ENCODE data around the gene CNPY4. TPM values are rescaled to one million over a fixed set of nuclear protein-coding genes. Genes with fewer than 3 reads are reported as not detected.

The CNPY4 gene
- total RNA-seq, 1 experiment from 2014 or later: 22.5 TPM

DNA sequence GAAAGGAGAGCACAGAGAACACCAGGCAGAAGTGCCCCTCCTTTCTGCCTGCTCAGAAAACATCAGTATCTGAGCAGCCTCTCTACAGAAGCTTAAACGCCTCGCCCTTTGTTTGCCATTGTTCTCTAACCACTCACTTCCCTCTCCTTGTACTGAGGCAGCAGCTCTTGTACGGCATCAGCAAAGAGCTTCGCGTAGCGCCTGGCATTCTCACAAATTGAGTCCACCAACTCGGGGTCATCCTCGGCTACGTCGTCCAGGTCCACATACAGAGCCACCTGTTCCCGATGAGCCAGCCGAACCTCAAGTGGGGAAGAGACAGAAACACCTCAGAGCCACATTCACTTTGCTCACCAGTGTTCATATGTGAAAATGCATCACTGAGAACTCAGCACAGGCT, 20.0 kb upstream of the CNPY4 start:
- H3K4me3 ChIP-seq: peak overlapping the region; percentile 75
- H3K27ac ChIP-seq: no peak overlapping the region
- H3K27me3 ChIP-seq (replicated peaks): no peaks in the 10 kb centered on the region
- H3K9me3 ChIP-seq (replicated peaks): no peaks in the 10 kb centered on the region
- peaks cover 24% of the 10 kb centered on the region for H3K4me1 ChIP-seq (replicated peaks)
- H3K36me3 ChIP-seq: peaks cover 66% of the 10 kb centered on the region
- DNase-seq (ENCODE audit: low read depth in 1 of 2, low spot score in 2 of 2): no peak

DNA sequence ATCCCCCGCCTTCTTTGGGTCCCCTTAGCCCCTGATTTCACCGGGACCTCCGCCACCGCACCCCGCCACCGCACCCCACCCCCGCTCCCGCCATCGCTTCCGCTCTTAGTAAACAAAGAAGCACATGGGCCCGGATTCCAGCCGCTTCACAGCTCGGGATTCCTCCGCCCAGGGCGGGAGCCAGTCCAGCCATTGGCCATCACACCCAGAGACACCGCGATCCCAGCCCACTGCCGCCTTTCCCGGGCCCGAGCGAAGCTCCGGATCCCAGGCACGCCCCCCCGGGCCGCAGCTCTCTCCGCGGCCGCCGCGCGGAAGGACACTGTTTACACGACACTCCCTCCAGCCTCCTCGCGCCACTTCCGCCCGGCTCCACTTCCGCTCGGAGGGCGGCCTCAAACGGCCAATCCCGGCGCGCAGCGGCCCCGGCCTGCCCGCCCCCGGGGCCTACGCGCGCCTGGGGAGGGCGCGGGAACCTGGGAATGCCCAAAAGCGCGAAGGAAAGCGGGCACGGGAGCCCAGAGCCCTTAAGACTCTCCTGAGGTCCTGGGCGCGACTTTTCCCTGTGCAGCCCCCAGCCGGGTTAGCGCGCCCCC, 18.9 kb upstream of the CNPY4 start:
- peak; percentile 95 to 96 for DNase-seq (ENCODE audit: low read depth in 1 of 2, low spot score in 2 of 2)
- Histone ChIP-seq H3K9me3 (replicated peaks) (no peaks in the 10 kb centered on the region), H3K27me3 (replicated peaks) (no peaks in the 10 kb centered on the region), H3K4me1 (replicated peaks) (peaks cover 24% of the 10 kb centered on the region), H3K27ac (peak overlapping the region; percentile 94), H3K4me3 (peak overlapping the region; percentile 75), H3K36me3 (peaks cover 61% of the 10 kb centered on the region)

DNA sequence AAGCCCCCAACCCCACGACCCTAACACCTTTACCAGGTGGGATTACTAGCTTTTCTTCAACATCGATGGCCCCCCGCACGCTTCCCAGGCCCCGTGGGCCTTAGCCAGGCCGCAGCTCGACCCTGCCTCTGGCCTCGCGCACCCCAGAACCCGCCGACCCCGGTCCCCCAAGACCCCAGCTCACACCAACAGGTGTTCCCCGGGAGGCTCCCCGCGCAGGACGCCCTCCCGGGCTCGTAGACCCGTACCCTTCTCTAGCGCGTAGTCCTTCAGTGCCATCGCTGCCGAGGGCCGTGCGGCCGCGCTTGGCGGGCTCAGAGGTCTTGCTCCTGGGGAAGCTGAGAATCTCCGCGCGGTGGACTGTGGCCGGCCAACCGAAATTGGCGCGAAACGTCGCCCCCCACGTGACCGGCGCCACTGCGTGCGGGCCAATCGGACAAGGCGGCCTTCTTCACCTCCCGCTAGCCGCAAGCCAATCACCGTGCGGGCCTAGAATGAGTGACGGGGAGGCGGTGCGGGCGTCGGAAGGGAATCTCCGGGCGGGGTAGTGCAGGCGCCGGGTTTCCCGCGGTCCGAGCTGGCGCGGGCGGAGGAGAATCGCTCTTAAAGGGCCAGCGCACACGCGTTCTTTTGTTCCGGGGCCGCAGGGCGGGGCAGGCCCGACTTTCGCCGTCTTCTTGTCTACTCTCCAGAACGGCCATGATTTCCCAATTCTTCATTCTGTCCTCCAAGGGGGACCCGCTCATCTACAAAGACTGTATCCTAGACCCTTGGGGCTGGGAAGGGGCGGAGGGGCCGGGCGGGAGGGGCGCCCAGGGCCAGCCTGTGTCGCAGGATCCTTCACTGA, 18.2 kb upstream of the CNPY4 start, which contains the start of the genes AP4M1 and MCM7:
Gene AP4M1, plus strand, starts transcription at position 628 of the 847 bp plus-strand sequence. Its CDS starts 72 bp downstream, at position 700.
Gene MCM7, minus strand, starts transcription at position 382 of the 847 bp plus-strand sequence. Its CDS starts 103 bp downstream, at position 279.
- peaks cover 58% of the 10 kb centered on the region for H3K36me3 ChIP-seq
- peak; percentile 99 for DNase-seq (ENCODE audit: low read depth in 1 of 2, low spot score in 2 of 2)

DNA sequence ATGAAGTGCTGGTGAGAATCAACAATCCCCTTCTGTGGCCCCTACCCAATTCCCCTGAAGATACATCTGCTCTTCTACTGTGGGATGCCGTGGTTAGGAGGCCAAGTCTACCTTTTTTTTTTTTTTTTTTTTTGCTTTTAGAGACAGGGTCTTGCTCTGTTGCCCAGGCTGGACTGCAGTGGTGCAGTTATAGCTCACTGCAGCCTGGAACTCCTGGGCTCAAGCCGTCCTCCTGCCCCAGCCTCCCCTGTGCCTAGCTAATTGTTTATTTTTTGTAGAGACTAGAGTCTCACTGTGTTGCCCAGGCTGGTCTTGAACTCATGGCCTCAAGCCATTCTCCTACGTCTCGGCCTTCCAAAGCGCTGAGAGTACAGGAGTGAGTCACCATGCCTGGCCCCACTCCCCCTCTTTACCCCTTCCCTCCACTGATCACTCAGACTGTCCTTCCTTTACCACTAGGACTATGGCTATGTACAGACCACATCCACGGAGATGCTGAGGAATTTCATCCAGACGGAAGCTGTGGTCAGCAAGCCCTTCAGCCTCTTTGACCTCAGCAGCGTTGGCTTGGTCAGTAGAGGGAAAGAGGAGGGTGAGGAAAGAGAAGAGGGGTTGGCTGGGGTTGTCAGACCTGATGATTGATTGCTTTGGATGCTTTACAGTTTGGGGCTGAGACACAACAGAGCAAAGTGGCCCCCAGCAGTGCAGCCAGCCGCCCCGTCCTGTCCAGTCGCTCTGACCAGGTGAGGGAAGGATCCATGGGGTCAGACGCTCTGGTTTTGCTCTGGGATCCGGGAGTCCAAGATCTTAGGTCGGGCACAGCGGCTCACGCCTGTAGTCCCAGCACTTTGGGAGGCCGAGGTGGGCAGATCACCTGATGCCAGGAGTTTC, 16.2 kb upstream of the CNPY4 start:
- peaks cover 56% of the 10 kb centered on the region for H3K36me3 ChIP-seq
- no peak overlapping the region for H3K4me3 ChIP-seq
- no peaks in the 10 kb centered on the region for H3K9me3 ChIP-seq (replicated peaks)
- peaks cover 24% of the 10 kb centered on the region for H3K4me1 ChIP-seq (replicated peaks)
- no peak overlapping the region for H3K27ac ChIP-seq
- peak; percentile 55 to 69 for DNase-seq (ENCODE audit: low read depth in 1 of 2, low spot score in 2 of 2)
- no peaks in the 10 kb centered on the region for H3K27me3 ChIP-seq (replicated peaks)

More for the DNA sequence above, 18.2 kb upstream of the CNPY4 start, which contains the start of the genes AP4M1 and MCM7:
- Histone ChIP-seq H3K4me1 (replicated peaks) (peaks cover 24% of the 10 kb centered on the region), H3K4me3 (peak within 1 kb of the TSS; percentile 75), H3K27me3 (replicated peaks) (no peaks in the 10 kb centered on the region), H3K27ac (peak within 1 kb of the TSS; percentile 94), H3K9me3 (replicated peaks) (no peaks in the 10 kb centered on the region)

DNA sequence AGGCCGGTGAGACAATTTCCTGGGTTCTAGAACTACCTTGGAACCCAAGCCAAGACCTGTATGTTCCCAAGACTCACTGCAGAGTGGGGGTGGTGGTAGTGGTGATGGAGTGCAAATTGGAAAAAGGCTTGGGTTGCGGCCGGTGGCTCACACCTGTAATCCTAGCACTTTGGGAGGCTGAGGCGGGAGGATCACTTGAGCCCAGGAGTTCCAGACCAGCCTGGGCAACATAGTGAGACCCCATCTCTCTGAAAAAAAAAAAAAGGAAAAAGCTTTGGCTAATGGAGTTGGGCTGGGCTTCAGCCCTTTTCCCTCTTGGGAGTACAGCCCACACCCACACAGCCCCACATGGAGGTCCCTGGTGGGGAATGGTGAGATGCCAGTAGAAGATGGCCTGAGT, 13.9 kb upstream of the CNPY4 start:
- DNase-seq (ENCODE audit: low read depth in 1 of 2, low spot score in 2 of 2): no peak
- H3K36me3 ChIP-seq: peaks cover 56% of the 10 kb centered on the region
- H3K4me1 ChIP-seq (replicated peaks): peaks cover 19% of the 10 kb centered on the region

DNA sequence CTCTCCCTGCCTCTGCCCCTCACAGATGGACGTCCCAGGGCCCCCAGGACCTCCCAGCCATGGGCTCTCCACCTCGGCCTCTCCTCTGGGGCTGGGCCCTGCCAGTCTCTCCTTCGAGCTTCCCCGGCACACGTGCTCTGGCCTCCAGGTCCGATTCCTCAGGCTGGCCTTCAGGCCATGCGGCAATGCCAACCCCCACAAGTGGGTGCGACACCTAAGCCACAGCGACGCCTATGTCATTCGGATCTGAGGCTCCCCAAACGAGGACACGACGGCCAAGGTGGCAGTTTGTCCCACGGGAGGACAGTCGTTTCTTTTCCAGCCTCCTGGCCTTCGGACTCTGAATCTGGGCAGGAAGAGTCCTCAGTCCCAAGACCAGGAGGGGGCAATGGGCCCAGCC, 12.8 kb upstream of the CNPY4 start:
- H3K9me3 ChIP-seq (replicated peaks): no peaks in the 10 kb centered on the region
- no peak for DNase-seq (ENCODE audit: low read depth in 1 of 2, low spot score in 2 of 2)
- H3K36me3 ChIP-seq: peaks cover 63% of the 10 kb centered on the region
- H3K27me3 ChIP-seq (replicated peaks): no peaks in the 10 kb centered on the region
- no peak overlapping the region for H3K27ac ChIP-seq
- peaks cover 19% of the 10 kb centered on the region for H3K4me1 ChIP-seq (replicated peaks)
- H3K4me3 ChIP-seq: no peak overlapping the region

More for the DNA sequence above, 13.9 kb upstream of the CNPY4 start:
- H3K4me3 ChIP-seq: no peak overlapping the region
- no peaks in the 10 kb centered on the region for H3K27me3 ChIP-seq (replicated peaks)
- no peaks in the 10 kb centered on the region for H3K9me3 ChIP-seq (replicated peaks)
- no peak overlapping the region for H3K27ac ChIP-seq

DNA sequence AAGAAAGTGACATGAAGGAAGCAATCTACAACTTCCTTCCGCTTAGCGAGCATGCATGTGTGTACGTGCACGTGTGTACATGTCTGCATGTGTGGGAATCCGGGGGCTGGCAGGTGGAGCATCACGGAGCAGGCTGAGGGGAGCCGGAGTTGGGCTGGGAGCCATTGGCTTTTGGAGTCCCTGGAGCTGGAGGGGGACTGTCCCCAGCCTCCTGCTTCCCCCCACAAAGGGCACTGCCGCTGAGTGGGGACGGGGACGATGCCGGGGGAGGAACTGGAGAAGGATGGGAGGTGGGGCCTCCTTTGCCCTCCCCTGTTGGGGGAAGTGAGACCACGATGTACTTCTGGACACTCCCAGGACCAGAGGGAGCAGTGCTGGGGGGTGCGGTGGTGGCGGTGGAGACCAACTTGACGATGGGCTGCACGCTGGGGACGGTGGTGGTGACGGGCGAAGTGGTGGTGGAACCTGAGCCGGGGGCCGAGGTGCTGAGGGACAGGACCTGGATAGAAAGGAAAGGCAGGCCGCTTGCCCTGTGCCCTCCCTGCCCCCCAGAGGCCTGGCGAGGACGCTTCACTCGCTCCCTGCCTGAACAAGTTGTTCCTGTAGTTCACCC, 12.2 kb upstream of the CNPY4 start:
- Histone ChIP-seq H3K4me1 (replicated peaks) (peaks cover 15% of the 10 kb centered on the region), H3K9me3 (replicated peaks) (no peaks in the 10 kb centered on the region), H3K4me3 (no peak overlapping the region), H3K36me3 (peaks cover 66% of the 10 kb centered on the region), H3K27me3 (replicated peaks) (no peaks in the 10 kb centered on the region), H3K27ac (no peak overlapping the region)
- no peak for DNase-seq (ENCODE audit: low read depth in 1 of 2, low spot score in 2 of 2)

DNA sequence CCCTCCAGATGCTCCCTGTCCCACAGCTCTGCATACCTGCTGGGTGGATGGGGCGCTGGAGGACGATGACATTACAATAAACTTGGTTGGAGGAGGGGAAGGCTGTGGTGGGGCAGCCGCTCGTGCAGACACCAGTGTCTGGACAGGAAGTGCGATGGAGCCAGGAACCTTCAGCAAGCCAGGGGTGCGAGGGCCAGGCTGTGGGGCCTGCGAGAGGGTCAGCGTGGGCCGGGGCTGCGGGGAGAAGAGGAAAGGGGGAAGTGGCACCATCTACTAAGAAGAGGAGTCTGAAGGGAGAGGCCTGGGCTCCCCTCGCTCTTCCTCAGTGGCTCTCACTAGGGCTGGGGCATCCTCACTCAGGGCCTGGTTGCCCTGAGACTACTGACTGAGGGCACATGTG, 11.5 kb upstream of the CNPY4 start:
- Histone ChIP-seq H3K9me3 (replicated peaks) (no peaks in the 10 kb centered on the region), H3K36me3 (peaks cover 73% of the 10 kb centered on the region), H3K4me3 (no peak overlapping the region), H3K27ac (no peak overlapping the region), H3K27me3 (replicated peaks) (no peaks in the 10 kb centered on the region), H3K4me1 (replicated peaks) (peaks cover 8% of the 10 kb centered on the region)
- DNase-seq (ENCODE audit: low read depth in 1 of 2, low spot score in 2 of 2): no peak

DNA sequence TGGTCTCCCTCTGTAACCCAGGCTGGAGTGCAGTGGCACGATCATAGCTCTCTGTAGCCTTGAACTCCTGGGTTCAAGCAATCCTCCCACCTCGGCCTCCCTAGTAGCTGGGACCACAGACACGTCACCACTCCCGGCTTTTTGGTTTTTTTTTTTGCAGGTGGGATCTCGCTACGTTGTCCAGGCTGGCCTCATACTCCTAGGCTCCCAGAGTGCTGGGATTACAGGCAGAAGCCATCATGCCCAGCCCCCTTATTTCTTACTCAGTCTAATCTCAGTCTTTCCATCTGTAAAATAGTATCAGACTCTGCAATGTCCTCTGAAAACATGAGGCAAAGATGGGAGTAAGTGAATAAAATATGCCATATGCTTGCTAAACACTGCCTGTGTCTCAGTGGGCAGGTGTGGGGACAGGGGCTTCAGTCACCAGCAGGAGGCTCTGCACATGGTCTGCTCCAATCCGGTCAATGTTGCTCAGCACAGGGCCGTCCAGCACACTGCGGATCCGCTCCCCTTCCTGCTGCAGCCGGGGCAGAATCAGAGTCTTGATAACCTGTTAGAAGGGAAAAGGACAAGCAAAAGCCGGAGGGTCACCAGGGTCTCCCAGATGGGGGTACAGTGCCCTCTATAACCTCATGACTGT, 9.8 kb upstream of the CNPY4 start:
- H3K36me3 ChIP-seq: peaks cover 82% of the 10 kb centered on the region
- no peak overlapping the region for H3K27ac ChIP-seq

DNA sequence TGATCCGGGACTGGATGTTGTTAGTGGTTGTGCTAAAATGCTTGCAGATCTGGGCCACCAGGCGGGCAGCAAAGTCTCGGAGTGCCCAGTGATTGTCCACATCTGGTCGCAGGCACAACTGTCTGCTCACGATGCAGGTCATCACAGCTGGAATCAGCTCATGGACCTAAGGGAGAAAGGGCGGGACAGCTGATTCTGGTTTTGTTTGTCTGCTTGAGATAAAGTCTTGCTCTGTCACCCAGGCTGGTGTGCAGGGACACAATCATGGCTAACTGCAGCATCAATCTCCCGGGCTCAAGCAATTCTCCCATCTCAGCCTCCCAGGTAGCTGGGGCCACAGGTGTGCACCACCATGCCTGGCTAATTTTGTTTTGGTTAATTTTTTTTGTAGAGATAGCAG, 8.3 kb upstream of the CNPY4 start:
- no peaks in the 10 kb centered on the region for H3K27me3 ChIP-seq (replicated peaks)
- H3K4me1 ChIP-seq (replicated peaks): no peaks in the 10 kb centered on the region
- no peak overlapping the region for H3K4me3 ChIP-seq
- no peaks in the 10 kb centered on the region for H3K9me3 ChIP-seq (replicated peaks)
- no peak for DNase-seq (ENCODE audit: low read depth in 1 of 2, low spot score in 2 of 2)
- no peak overlapping the region for H3K27ac ChIP-seq
- peaks cover 76% of the 10 kb centered on the region for H3K36me3 ChIP-seq

More for the DNA sequence above, 9.8 kb upstream of the CNPY4 start:
- Histone ChIP-seq H3K27me3 (replicated peaks) (no peaks in the 10 kb centered on the region), H3K4me1 (replicated peaks) (no peaks in the 10 kb centered on the region), H3K4me3 (no peak overlapping the region), H3K9me3 (replicated peaks) (no peaks in the 10 kb centered on the region)
- DNase-seq (ENCODE audit: low read depth in 1 of 2, low spot score in 2 of 2): no peak

DNA sequence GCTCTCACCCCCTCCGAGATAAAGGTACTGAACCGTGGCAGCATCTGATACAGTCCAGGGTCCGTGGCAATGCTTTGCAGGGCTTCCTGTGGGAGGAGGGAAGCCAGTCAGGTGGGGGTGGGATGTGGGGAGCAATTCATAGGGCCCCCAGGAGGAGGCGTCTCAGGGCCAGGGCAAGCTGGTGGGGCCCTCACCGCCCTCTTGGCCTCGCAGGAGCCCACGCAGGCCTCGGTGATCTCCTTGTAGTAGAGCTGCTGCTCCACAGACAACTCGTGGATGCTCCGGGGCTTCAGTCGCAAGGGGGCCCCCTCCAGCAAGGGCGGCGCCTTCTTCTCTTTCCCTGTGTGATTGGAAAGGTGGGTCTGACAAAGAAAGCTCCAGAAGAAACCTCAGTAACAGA, 7.5 kb upstream of the CNPY4 start:
- Histone ChIP-seq H3K27me3 (replicated peaks) (no peaks in the 10 kb centered on the region), H3K4me3 (no peak overlapping the region), H3K36me3 (peaks cover 70% of the 10 kb centered on the region), H3K27ac (no peak overlapping the region), H3K4me1 (replicated peaks) (no peaks in the 10 kb centered on the region), H3K9me3 (replicated peaks) (no peaks in the 10 kb centered on the region)
- DNase-seq (ENCODE audit: low read depth in 1 of 2, low spot score in 2 of 2): no peak

DNA sequence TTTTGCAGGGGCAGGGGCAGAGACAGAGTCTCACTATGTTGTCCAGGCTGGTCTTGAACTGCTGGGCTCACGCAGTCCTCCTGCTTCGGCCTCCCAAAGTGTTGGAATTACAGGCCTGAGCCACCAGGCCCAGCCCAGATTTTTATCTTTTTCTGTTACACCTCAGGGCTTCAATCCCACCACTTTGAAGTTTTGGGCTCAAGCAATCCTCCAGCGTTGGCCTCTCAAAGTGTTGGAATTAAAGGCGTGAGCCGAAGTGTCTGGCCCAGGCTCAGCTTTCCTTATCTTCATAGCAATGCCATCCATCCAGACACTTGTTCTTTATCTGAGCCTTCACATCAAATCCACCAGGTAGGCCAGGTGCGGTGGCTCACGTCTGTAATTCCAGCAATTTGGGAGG, 4.4 kb upstream of the CNPY4 start:
- H3K27me3 ChIP-seq (replicated peaks): no peaks in the 10 kb centered on the region
- H3K4me1 ChIP-seq (replicated peaks): peaks cover 1% of the 10 kb centered on the region
- H3K4me3 ChIP-seq: no peak overlapping the region
- DNase-seq (ENCODE audit: low read depth in 1 of 2, low spot score in 2 of 2): no peak
- no peak overlapping the region for H3K27ac ChIP-seq
- H3K9me3 ChIP-seq (replicated peaks): no peaks in the 10 kb centered on the region
- peaks cover 53% of the 10 kb centered on the region for H3K36me3 ChIP-seq

All from SJSA1 (cell line).